Measurements from ENCODE around the gene STK32A. TPM values are rescaled to one million over a fixed set of nuclear protein-coding genes. Genes with fewer than 3 reads are reported as not detected.

The STK32A gene
- total and polyA plus RNA-seq, 10 donors, result 0.15 to 3.1 (median 0.90) TPM

GRCh38 chr5:147286296-147286695, 51.5 kb downstream of the STK32A start:
- H3K27me3 ChIP-seq (replicated peaks in 1 of 7), result no peaks in the 10 kb centered on the region
- no peaks in the 10 kb centered on the region for H3K4me1 ChIP-seq
- TF ChIP-seq POLR2A (IDR thresholded peaks at IDR 0.05) (no peak), POLR2AphosphoS5 (IDR thresholded peaks at IDR 0.05) (no peak), CTCF (IDR thresholded peaks at IDR 0.05 in 8 of 11, conservative IDR thresholded peaks at IDR 0.05 in 3 of 11) (no peak)
- H3K4me3 ChIP-seq, result no peak overlapping the region
- H3K9me3 ChIP-seq, result peaks cover 0 to 19% (median 7%) of the 10 kb centered on the region in 8 donors
- 85 to 93% (median 90%) methylated on average over 1 of the region's 1 CpG for WGBS, 5 donors
- no peak for DNase-seq
- intact Hi-C loops (cut with DNase I; ENCODE audit: low total_unique reads), result no loop called here
- no peak overlapping the region for H3K27ac ChIP-seq
- no peaks in the 10 kb centered on the region for H3K36me3 ChIP-seq

DNA sequence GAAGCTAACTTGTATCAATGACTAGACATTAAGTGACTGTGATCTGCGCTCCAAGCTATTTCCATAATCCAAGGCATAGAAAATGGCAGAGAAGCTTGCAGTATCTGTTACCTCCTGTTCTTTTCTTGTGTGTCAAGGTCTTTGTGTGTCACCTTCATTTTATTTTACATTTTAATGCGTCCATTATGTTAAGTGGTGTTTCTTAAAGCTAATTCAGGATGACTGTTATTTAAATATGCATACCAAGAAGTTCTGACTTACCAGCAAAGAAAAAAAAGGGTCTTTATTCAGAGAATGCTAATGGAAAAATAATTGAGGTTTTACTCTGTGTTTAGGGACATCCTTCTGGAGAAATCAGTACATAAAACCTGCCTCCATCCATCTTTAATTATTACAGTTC, 52.3 kb downstream of the STK32A start:
- Histone ChIP-seq H3K4me1 (no peaks in the 10 kb centered on the region), H3K4me3 (no peak overlapping the region), H3K27me3 (replicated peaks in 1 of 7) (no peaks in the 10 kb centered on the region), H3K27ac (no peak overlapping the region), H3K36me3 (no peaks in the 10 kb centered on the region), H3K9me3 (peaks cover 0 to 28% (median 11%) of the 10 kb centered on the region in 8 donors)
- WGBS, 5 donors, result 70 to 80% (median 75%) methylated on average over 2 of the region's 2 CpGs
- intact Hi-C loops (cut with DNase I; ENCODE audit: low total_unique reads), result no loop called here
- TF ChIP-seq POLR2AphosphoS5 (IDR thresholded peaks at IDR 0.05) (no peak), POLR2A (IDR thresholded peaks at IDR 0.05) (no peak), CTCF (IDR thresholded peaks at IDR 0.05 in 8 of 11, conservative IDR thresholded peaks at IDR 0.05 in 3 of 11) (no peak)
- DNase-seq, result no peak

DNA sequence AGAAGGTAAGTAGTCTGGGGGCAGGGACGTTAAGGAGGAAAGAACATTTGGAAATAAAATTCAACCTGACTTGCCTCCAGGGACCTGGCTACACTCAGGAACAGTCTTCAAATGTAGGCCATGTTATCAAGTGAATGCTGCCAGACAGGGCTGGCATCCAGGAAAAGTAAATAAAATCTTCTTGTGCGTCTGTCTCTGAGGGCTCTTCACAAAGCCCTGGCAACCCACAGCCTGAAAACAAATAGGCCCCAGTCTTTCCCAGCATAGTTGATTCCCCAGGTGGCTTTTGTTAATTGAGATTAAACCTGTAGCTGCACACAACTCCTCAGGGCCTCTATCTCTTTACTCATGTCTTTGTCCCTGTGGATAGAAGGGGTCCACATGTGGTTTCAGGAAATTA, 55.4 kb downstream of the STK32A start:
- no peaks in the 10 kb centered on the region for H3K4me1 ChIP-seq
- WGBS, 5 donors, result 69 to 85% (median 77%) methylated on average over 2 of the region's 2 CpGs
- H3K27ac ChIP-seq, result no peak overlapping the region
- no peak overlapping the region for H3K4me3 ChIP-seq
- no peak for TF ChIP-seq POLR2A (IDR thresholded peaks at IDR 0.05)
- no peak for TF ChIP-seq CTCF (IDR thresholded peaks at IDR 0.05 in 8 of 11, conservative IDR thresholded peaks at IDR 0.05 in 3 of 11)
- no peak for TF ChIP-seq POLR2AphosphoS5 (IDR thresholded peaks at IDR 0.05)
- no peaks in the 10 kb centered on the region for H3K36me3 ChIP-seq
- H3K27me3 ChIP-seq (replicated peaks in 1 of 7), result no peaks in the 10 kb centered on the region
- peaks cover 0 to 31% (median 15%) of the 10 kb centered on the region in 8 donors for H3K9me3 ChIP-seq
- intact Hi-C loops (cut with DNase I; ENCODE audit: low total_unique reads), result no loop called here
- DNase-seq, result no peak

- DNase-seq, result no peak
- WGBS, 5 donors, result 79 to 87% (median 81%) methylated on average over 6 of the region's 6 CpGs
These were observed 68.4 kb downstream of the STK32A start for GRCh38 chr5:147303251-147303650.

More at GRCh38 chr5:147303251-147303650, 68.4 kb downstream of the STK32A start:
- peaks cover 0 to 5% (median 0%) of the 10 kb centered on the region in 8 donors for H3K9me3 ChIP-seq
- no peaks in the 10 kb centered on the region for H3K27me3 ChIP-seq (replicated peaks in 1 of 7)
- no peak overlapping the region for H3K27ac ChIP-seq
- intact Hi-C loops (cut with DNase I; ENCODE audit: low total_unique reads), result no loop called here
- no peaks in the 10 kb centered on the region for H3K36me3 ChIP-seq
- TF ChIP-seq POLR2AphosphoS5 (IDR thresholded peaks at IDR 0.05) (no peak), POLR2A (IDR thresholded peaks at IDR 0.05) (no peak), CTCF (IDR thresholded peaks at IDR 0.05 in 8 of 11, conservative IDR thresholded peaks at IDR 0.05 in 3 of 11) (no peak)
- H3K4me3 ChIP-seq, result no peak overlapping the region
- no peaks in the 10 kb centered on the region for H3K4me1 ChIP-seq

Data from spleen (tissue), 11 donors.